NCI-H187 (cell line): Measurements from ENCODE around the gene EIF5A.

Experiments used
- DNase-seq, 2 experiments: peaks; one replicate each; lab custom pipeline; 2025; lab: John Stamatoyannopoulos, UW

The EIF5A gene

GRCh38 chr17:7313088-7313889, 5.9 kb downstream of the EIF5A start:
- DNase-seq, result no peak

- no peak for DNase-seq
Measured at GRCh38 chr17:7313890-7314718, 6.7 kb downstream of the EIF5A start.

GRCh38 chr17:7314719-7315569, 7.5 kb downstream of the EIF5A start, which contains the start of gene GPS2:
GPS2 (minus strand) TSS chr17:7315360; CDS start chr17:7315052, 308 bp downstream.
- peak; percentile 6 to 46 for DNase-seq

- DNase-seq, result no peak
Measured at GRCh38 chr17:7315570-7316235, 8.3 kb downstream of the EIF5A start.

GRCh38 chr17:7317161-7317803, 9.9 kb downstream of the EIF5A start:
- DNase-seq, result no peak

- DNase-seq, result no peak
Measured at GRCh38 chr17:7318121-7318860, 10.9 kb downstream of the EIF5A start.

- DNase-seq, result no peak
Measured at GRCh38 chr17:7321466-7321865, 14.0 kb downstream of the EIF5A start.

GRCh38 chr17:7322520-7323194, 15.2 kb downstream of the EIF5A start:
- DNase-seq, result no peak

GRCh38 chr17:7323731-7324437, 16.5 kb downstream of the EIF5A start:
- no peak for DNase-seq

- DNase-seq, result no peak
Measured at GRCh38 chr17:7324438-7324779, 17.0 kb downstream of the EIF5A start.

GRCh38 chr17:7325031-7325528, 17.7 kb downstream of the EIF5A start:
- no peak for DNase-seq

GRCh38 chr17:7326186-7326585, 18.8 kb downstream of the EIF5A start:
- DNase-seq, result no peak

GRCh38 chr17:7327056-7327455, 19.6 kb downstream of the EIF5A start:
- no peak for DNase-seq

GRCh38 chr17:7327501-7327900, 20.1 kb downstream of the EIF5A start:
- DNase-seq, result no peak

GRCh38 chr17:7328009-7328408, 20.6 kb downstream of the EIF5A start:
- no peak for DNase-seq

- no peak for DNase-seq
Measured at GRCh38 chr17:7328840-7329373, 21.5 kb downstream of the EIF5A start, which contains the start of gene NEURL4. NEURL4 (minus strand) TSS chr17:7329335; CDS start chr17:7329312, 23 bp downstream.

- DNase-seq, result peak; percentile 75 to 98
Measured at GRCh38 chr17:7329374-7329996, 22.1 kb downstream of the EIF5A start.

GRCh38 chr17:7329997-7330637, 22.7 kb downstream of the EIF5A start:
- DNase-seq, result peak; percentile 51 to 59
